Cardiac septum (tissue), 1 donor: ENCODE data around the gene BOD1L1. TPM values are rescaled to one million over a fixed set of nuclear protein-coding genes. Genes with fewer than 3 reads are reported as not detected.

Experiments used
- DNase-seq: peaks from one replicate; pipeline ENCODE4 v3.0.0-alpha.2; 2020; ENCODE audit warnings: low spot score
- intact Hi-C: fragments of 100-400 bp; cut with DNase I; formaldehyde crosslinking; loops from one replicate; pipeline ENCODE4 v1.14.0; 2022
- long read RNA-seq: library from polyadenylated mRNA; unstranded; transcript quantifications from one replicate; pipeline ENCODE4 v2.0.0, GENCODE V29; 2021
- total RNA-seq: library from RNA; stranded (reverse); fragmentation: NEBNext Ultra II Directional; extraction: Animal tissue kit (Norgen Biotek cat#: 25700); gene quantifications from one replicate; pipeline ENCODE4 v1.2.1, GENCODE V29; 2021
- donor health status: DM: no; HTN: no; CAD: no.

Gene BOD1L1
- 23.6 TPM for total RNA-seq
- long read RNA-seq, partial matches to known transcripts = 36 of 44 reads
- long read RNA-seq, other reads (novel, unspliced or antisense) = 8 of 44 reads

DNA sequence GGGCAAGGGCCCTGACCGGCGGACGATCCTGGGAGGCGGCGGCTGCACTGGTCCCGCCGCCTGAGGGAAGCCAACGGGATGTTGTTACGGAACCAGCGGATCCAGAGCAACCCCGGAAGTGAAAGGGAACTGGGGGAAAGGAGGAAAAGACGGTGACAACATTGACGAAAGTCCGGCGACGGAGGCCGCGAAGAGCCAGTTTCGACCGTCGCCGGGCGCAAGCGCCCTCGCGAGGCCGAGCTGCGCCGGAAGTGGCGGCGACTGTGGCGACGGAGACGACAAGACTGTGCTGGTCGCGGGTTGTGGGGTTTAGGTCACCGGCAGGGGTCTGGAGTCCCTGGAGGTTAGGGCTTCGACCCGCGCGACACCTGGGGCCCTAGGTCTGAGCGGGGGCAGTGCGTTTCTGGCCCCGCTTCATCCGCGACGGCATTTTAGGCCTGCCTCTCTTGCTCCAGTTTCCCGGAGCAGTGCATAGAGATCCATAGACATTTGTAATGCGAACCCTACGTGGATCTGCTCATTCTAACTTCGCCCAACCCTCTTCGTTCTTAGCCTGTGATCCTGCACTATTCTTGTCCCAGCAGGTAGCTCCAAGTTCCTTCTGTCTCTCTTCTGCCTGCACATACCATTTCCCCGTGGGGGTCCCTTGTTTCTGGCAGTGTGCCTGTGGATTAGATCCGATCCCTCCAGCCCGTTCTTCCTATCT lies at the start of gene BOD1L1:
Gene BOD1L1, minus strand, starts transcription at position 120 of the 706 bp plus-strand sequence. CDS start 138 bp downstream, outside the sequence.
- DNase-seq = peak; percentile 97
- intact Hi-C loops = no loop called here

- DNase-seq = no peak
- intact Hi-C loops = no loop called here
Observed at GRCh38 chr4:13674971-13675370, 47.4 kb upstream of the BOD1L1 start.

GRCh38 chr4:13673167-13673566 lies 45.6 kb upstream of the BOD1L1 start:
- intact Hi-C loops = no loop called here
- no peak for DNase-seq

GRCh38 chr4:13670456-13671160 lies 43.1 kb upstream of the BOD1L1 start:
- intact Hi-C loops = no loop called here
- no peak for DNase-seq

GRCh38 chr4:13665701-13666660 lies 38.5 kb upstream of the BOD1L1 start:
- intact Hi-C loops = no loop called here
- no peak for DNase-seq

- no peak for DNase-seq
- intact Hi-C loops = loop anchor here (10.0 kb wide), 1 partner anchor 305 kb away; no protein-coding TSS in a partner anchor
Observed at GRCh38 chr4:13659341-13660070, 32.0 kb upstream of the BOD1L1 start.

GRCh38 chr4:13656569-13657405 lies 29.3 kb upstream of the BOD1L1 start:
- DNase-seq = no peak
- intact Hi-C loops = loop anchor here (2.0 to 10.0 kb wide), 2 partner anchors 204 to 308 kb away; no protein-coding TSS in a partner anchor

- peak; percentile 92 for DNase-seq
- intact Hi-C loops = loop anchor here (10.0 kb wide), 1 partner anchor 311 kb away; no protein-coding TSS in a partner anchor
Observed at GRCh38 chr4:13654162-13654797, 26.8 kb upstream of the BOD1L1 start.

DNA sequence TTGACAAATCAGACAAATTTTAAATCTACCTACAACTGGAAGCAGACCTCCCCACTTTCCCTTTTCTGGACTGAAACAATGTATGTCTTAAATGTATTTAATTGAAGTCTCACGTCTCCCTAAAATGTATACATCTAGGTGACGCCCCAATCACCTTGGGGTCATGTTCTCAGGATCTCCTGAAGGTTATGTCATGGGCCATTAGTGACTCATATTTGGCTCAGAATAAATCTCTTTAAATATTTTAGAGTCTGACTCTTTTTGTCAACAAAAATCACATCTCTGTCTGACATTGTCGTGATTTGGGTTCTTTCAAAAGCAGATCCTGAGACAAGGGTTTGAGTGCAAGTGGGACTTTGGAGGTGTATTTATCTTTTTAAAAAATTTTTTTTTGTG lies 26.2 kb upstream of the BOD1L1 start:
- intact Hi-C loops = loop anchor here (10.0 kb wide), 1 partner anchor 311 kb away; no protein-coding TSS in a partner anchor
- no peak for DNase-seq

DNA sequence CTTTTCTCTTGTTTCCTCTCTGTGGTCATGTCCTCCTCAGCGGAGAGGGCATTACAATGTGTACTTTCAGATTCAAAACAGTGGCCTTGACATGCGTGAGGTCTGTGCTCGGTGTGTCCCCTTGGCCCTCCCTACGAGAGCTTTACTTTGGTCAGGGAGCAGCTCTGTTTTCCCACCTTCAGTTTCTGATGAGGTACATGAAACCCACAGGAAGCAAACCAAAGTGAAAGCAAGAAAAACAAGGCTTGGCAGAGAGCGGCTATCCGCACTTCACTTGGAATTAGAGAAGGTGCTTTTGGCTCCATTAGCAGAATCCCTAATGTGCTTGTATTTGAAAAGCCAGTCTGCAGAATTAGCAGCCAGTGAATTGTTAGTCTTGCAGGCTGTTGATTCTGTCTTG lies 19.5 kb upstream of the BOD1L1 start:
- intact Hi-C loops = no loop called here
- no peak for DNase-seq

DNA sequence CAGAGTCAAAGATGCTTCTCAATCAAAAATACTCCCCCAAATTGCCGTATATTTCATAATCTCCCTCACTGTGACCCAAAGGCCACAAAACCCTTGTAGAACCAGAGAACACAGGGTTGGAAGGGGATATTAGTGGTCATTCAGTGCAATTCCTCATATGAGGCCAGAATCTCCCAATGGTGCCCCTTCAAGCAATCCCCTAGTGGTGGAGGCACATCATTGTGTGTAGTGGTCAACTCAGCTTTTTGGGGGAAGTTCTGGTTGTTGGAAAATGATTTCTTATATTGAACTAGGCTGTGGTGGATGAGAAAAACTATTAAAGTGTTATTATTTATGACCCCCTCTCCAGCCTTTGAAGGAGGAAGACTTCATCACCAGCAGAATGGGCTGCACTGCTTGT lies 17.6 kb upstream of the BOD1L1 start:
- intact Hi-C loops = no loop called here
- DNase-seq = no peak

GRCh38 chr4:13642170-13642950 lies 14.8 kb upstream of the BOD1L1 start:
- DNase-seq = no peak
- intact Hi-C loops = no loop called here

DNA sequence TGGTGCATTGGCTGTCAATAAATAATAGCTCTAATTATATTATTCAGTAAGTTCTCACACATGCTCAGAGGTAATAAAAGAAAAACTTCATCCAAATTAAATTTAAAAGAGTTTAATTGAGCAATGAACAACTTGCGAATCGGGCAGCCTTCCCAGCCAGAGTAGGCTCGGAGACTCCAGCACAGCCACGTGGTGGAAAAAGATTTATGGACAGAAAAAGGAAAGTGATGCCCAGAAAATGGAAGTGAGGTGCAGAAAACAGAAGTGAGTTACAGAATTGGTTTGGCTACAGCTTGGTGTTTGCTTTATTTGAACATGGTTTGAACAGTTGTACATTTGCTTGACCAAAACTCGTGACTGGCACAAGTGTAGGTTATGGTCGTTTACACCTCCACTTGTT lies 13.6 kb upstream of the BOD1L1 start:
- intact Hi-C loops = no loop called here

GRCh38 chr4:13640149-13640940 lies 12.8 kb upstream of the BOD1L1 start:
- intact Hi-C loops = no loop called here
- DNase-seq = no peak

More for the DNA sequence above, 13.6 kb upstream of the BOD1L1 start:
- DNase-seq = no peak

GRCh38 chr4:13635286-13635799 lies 7.8 kb upstream of the BOD1L1 start:
- no peak for DNase-seq

DNA sequence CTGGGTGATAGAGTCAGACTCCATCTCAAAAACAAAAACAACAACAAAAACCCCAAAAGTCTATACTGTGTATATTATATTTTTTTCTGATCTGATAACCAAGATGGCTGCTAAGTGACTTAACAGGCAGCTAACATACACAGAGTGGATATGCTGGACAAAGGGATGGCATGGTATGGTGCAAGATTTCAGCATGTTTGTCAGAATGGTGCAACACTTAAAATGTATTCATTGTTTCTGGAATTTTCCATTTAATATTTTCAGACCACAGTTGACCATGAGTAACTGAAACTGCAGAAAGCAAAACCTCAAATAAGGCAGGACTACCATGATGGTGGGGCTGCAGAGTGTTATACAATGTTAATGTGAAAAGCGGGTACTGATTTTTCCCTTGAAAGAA lies 6.1 kb upstream of the BOD1L1 start:
- DNase-seq = no peak
- intact Hi-C loops = no loop called here

More at GRCh38 chr4:13635286-13635799, 7.8 kb upstream of the BOD1L1 start:
- intact Hi-C loops = no loop called here
